ENCODE data around the gene EVC.

DNA sequence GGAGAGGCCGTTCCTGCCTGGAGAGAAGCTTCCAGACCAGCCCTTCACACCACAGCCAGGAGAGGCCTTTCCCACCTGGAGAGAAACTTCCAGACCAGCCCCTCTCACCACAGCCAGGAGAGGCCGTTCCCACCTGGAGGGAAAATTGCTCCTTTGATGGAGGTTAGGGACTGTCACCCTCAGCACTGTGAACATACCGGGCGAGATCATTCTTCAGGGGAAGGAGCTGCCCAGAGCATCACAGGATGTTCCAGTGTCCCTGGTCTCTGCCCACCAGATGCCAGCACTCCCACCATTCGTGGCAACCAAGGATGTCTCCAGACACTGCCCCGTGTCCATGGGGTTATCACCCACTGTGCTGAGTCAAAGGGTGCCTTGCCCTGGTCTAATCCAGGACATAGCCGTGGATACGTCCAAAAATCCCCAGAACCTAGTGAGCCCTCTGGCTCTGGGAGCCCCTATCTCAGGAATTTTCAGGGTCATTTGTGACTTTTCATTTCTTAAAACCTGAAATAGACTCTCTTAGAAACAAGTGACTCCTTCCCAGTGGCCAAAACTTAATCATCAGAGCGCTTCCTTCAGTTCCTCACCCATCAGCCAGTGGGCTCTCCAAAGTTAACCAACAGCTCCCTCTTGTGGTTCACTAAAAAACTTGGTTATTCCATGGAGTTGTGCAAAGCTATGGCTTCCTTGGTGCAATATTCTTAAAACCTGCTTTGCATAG is 101.7 kb downstream of the EVC start:
- no peak for TF ChIP-seq FOXP2 (optimal IDR thresholded peaks at IDR 0.05; ENCODE audit: control extremely low read depth, extremely low read length, insufficient read depth)
- TF ChIP-seq EZH2 (IDR thresholded peaks at IDR 0.05) = no peak
